Subcutaneous abdominal adipose tissue (tissue), 5 donors: ENCODE data around the gene PLXNA4.

Experiments used
- H3K27ac ChIP-seq: one replicate; pipeline ENCODE4 v1.7.0; 2013; ENCODE audit warnings: low read depth, mild to moderate bottlenecking, inconsistent platforms, low read length, moderate library complexity
- H3K27me3 ChIP-seq, 5 donors: one replicate each; pipeline ENCODE4 v1.7.0; 2013; ENCODE audit warnings: low read length in 5 of 5, inconsistent platforms in 1 of 5; ENCODE audit not compliant: control insufficient read depth in 5 of 5, insufficient read depth in 4 of 5
- H3K36me3 ChIP-seq, 5 donors: one replicate each; pipeline ENCODE4 v1.7.0; 2013; ENCODE audit warnings: low read length in 5 of 5; ENCODE audit not compliant: control insufficient read depth in 5 of 5, insufficient read depth in 5 of 5
- H3K4me1 ChIP-seq, 5 donors: one replicate each; pipeline ENCODE4 v1.7.0; 2013; ENCODE audit warnings: low read length in 5 of 5, mild to moderate bottlenecking in 3 of 5, moderate library complexity in 1 of 5; ENCODE audit not compliant: control insufficient read depth in 5 of 5, insufficient read depth in 5 of 5
- H3K4me3 ChIP-seq, 5 donors: one replicate each; pipeline ENCODE4 v1.7.0; 2013; ENCODE audit warnings: low read length in 5 of 5, low read depth in 1 of 5
- H3K9ac ChIP-seq, 5 donors: one replicate each; pipeline ENCODE4 v1.7.0; 2013; ENCODE audit warnings: low read length in 5 of 5, mild to moderate bottlenecking in 4 of 5, moderate library complexity in 3 of 5
- H3K9me3 ChIP-seq, 5 donors: one replicate each; pipeline ENCODE4 v1.7.0; 2013; ENCODE audit warnings: low read length in 5 of 5; ENCODE audit not compliant: control insufficient read depth in 5 of 5
- donor health status: healthy.
- donor health status: healthy.
- donor health status: healthy.
- donor health status: healthy.
- donor health status: healthy.

Gene PLXNA4

DNA sequence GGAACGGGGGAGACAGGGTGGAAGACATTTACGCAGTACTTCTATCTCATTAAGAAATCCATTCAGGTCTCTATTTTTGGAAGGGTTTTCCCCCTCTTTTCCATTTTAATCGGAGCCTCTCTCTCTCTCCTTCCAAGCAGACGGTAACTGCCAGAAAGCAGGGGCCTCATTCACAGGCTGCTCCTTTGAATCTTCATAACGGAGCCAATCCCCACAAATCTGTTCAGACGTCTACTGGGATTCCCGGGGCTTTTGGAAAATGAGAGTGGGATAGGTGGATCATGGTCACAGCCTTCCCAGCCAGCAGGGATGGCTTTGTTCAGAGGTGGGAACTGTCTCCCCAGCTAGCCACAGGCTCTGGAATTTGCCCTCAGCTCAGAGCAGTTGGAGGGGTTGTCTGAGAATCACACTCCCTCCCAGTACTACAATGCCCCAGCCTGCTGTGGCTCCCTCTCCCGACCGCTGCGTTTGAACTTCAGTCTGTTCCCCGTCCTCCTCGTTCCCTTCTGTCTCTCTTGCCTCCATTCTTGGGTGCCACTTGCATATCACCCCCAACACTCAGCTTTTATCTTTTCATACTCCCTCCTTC, 413.6 kb downstream of the PLXNA4 start:
- Histone ChIP-seq H3K9me3 (no peaks in the 10 kb centered on the region), H3K4me3 (no peak overlapping the region)

DNA sequence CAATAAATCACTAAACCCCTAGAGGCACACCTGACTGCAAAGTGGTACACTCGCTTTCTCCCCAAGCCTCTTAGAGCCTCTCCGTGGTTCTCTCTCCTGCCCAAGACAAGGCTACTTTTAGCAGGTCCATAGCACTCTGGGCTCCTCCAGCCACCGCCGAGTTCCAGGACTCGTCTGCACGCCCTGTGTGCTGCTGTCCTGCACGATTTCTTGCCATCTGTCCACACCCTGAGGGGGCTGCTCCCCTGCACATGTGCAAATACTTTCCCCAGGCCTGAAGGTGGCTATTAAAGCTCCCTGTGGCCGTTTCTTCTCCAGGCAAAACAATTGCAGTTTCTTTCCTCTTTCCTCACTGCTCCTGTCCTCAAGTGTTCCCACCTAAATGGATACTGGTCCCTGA, 414.3 kb downstream of the PLXNA4 start:
- Histone ChIP-seq H3K27ac (no peak overlapping the region), H3K9me3 (no peaks in the 10 kb centered on the region), H3K27me3 (no peaks in the 10 kb centered on the region), H3K9ac (no peak overlapping the region), H3K36me3 (peaks cover 0 to 55% (median 39%) of the 10 kb centered on the region in 5 donors), H3K4me1 (peaks cover 0 to 27% (median 20%) of the 10 kb centered on the region in 5 donors), H3K4me3 (no peak overlapping the region)

More for the DNA sequence above, 413.6 kb downstream of the PLXNA4 start:
- H3K36me3 ChIP-seq = peaks cover 0 to 53% (median 39%) of the 10 kb centered on the region in 5 donors
- H3K9ac ChIP-seq = no peak overlapping the region
- H3K4me1 ChIP-seq = peaks cover 0 to 27% (median 20%) of the 10 kb centered on the region in 5 donors
- H3K27me3 ChIP-seq = no peaks in the 10 kb centered on the region
- H3K27ac ChIP-seq = no peak overlapping the region

GRCh38 chr7:132161533-132161915, 414.7 kb downstream of the PLXNA4 start:
- Histone ChIP-seq H3K36me3 (peaks cover 0 to 55% (median 41%) of the 10 kb centered on the region in 5 donors), H3K9me3 (no peaks in the 10 kb centered on the region), H3K9ac (peak overlapping the region in 1 of 5 donors; percentile 42), H3K4me3 (no peak overlapping the region), H3K27me3 (no peaks in the 10 kb centered on the region), H3K4me1 (peaks cover 0 to 27% (median 20%) of the 10 kb centered on the region in 5 donors), H3K27ac (peak overlapping the region; percentile 68)

DNA sequence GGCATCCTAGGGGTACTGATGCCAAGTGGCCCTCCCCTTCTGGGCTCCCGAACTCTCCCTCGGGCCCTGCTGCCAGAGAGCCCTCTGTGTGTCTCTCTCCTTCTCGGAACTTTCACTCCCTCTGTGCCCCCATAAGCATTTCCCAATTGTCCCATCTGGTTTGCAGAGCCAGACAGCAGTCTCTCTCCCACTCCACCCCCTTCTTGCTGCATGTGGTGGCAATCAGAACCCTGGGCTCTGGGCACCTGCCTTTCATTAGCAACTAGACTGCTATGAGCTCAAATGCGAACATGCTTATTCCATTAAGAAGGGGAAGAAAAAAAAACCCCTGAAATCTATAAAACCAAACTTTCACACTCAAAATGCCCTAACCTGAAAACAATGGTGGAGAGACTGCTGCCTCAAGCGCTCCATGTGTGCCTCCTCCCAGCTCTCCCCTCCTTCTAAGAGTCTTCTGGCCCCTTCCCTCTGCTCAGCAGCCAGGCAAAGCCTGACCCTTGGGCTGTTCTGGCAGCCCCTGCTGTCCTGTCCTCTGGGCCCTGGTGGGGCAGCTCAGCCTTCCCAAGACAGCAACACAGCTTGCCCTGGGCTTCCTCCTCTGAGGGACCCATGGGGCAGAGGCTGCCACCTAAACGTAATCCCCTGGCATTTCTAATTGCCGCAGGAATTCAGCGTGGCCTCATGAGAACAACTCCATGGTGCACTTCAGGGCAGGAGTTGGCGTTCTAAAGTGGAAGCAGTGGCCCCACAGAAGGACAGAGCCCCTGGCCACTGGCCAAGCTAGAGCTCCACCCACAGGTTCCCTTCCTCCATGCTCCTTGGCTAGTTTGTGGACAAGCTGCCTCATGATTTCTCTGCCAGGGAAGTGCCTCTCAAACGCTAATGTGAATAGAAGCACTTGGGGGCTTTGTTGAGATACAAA, 415.4 kb downstream of the PLXNA4 start:
- H3K4me3 ChIP-seq = no peak overlapping the region
- H3K4me1 ChIP-seq = peaks cover 0 to 27% (median 20%) of the 10 kb centered on the region in 5 donors
- peak overlapping the region in 1 of 5 donors; percentile 42 for H3K9ac ChIP-seq
- no peaks in the 10 kb centered on the region for H3K27me3 ChIP-seq
- H3K9me3 ChIP-seq = no peaks in the 10 kb centered on the region
- peaks cover 0 to 56% (median 43%) of the 10 kb centered on the region in 5 donors for H3K36me3 ChIP-seq
- H3K27ac ChIP-seq = peak overlapping the region; percentile 68

- Histone ChIP-seq H3K4me1 (peaks cover 0 to 27% (median 20%) of the 10 kb centered on the region in 5 donors), H3K4me3 (no peak overlapping the region), H3K9me3 (no peaks in the 10 kb centered on the region), H3K27me3 (no peaks in the 10 kb centered on the region), H3K27ac (no peak overlapping the region), H3K36me3 (peaks cover 0 to 55% (median 41%) of the 10 kb centered on the region in 5 donors), H3K9ac (no peak overlapping the region)
Measured at GRCh38 chr7:132158841-132159240, 417.4 kb downstream of the PLXNA4 start.

DNA sequence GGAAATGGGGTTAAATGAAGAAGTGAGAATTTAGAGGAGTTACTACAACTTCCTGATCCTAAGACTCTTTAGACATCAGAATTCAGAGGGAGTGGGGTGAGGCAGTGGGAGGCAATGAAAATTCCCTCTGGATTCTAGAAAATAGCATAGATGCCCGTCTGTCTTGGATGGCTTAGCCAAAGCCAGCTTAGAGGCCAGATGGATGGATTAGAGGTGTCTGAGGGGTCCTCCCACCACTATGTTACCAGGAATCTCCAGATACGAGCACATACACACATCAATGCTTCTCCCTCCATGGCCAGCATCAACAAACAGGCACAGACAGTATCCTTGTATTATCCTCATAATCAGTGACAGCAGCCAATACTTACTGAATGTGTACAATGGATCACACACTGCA, 418.1 kb downstream of the PLXNA4 start:
- Histone ChIP-seq H3K4me3 (no peak overlapping the region), H3K9ac (no peak overlapping the region), H3K27ac (no peak overlapping the region), H3K27me3 (no peaks in the 10 kb centered on the region), H3K36me3 (peaks cover 0 to 55% (median 41%) of the 10 kb centered on the region in 5 donors), H3K9me3 (no peaks in the 10 kb centered on the region), H3K4me1 (peaks cover 0 to 27% (median 20%) of the 10 kb centered on the region in 5 donors)

DNA sequence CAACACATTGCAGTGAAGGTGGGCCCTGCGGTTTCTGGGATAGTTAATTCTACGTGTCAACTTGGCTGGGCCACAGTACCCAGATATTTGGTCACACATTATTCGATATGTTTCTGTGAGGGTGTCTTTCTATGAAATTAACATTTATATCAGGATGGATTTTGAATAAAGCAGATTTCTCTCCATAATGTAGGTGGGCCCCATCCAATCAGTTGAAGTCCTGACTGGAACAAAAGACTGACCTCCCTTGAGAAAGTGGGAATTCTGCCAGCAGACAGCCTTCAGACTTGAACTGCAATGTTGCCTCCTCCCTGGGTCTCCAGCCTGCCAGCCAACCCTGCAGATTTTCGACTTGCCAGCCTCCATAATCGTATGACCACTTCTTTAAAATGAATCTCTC, 420.6 kb downstream of the PLXNA4 start:
- peaks cover 0 to 52% (median 46%) of the 10 kb centered on the region in 5 donors for H3K36me3 ChIP-seq

GRCh38 chr7:132154695-132155471, 421.4 kb downstream of the PLXNA4 start:
- H3K4me3 ChIP-seq = no peak overlapping the region
- H3K27ac ChIP-seq = no peak overlapping the region
- H3K27me3 ChIP-seq = no peaks in the 10 kb centered on the region
- peaks cover 0 to 52% (median 46%) of the 10 kb centered on the region in 5 donors for H3K36me3 ChIP-seq
- no peaks in the 10 kb centered on the region for H3K9me3 ChIP-seq
- no peaks in the 10 kb centered on the region for H3K4me1 ChIP-seq
- no peak overlapping the region for H3K9ac ChIP-seq

More for the DNA sequence above, 420.6 kb downstream of the PLXNA4 start:
- Histone ChIP-seq H3K27ac (no peak overlapping the region), H3K9me3 (no peaks in the 10 kb centered on the region), H3K4me3 (no peak overlapping the region), H3K9ac (no peak overlapping the region), H3K27me3 (no peaks in the 10 kb centered on the region), H3K4me1 (peaks cover 0 to 6% (median 4%) of the 10 kb centered on the region in 5 donors)

- no peaks in the 10 kb centered on the region for H3K27me3 ChIP-seq
- H3K9me3 ChIP-seq = no peaks in the 10 kb centered on the region
- no peak overlapping the region for H3K9ac ChIP-seq
- no peak overlapping the region for H3K27ac ChIP-seq
- H3K36me3 ChIP-seq = peaks cover 0 to 49% (median 40%) of the 10 kb centered on the region in 5 donors
- H3K4me3 ChIP-seq = no peak overlapping the region
- no peaks in the 10 kb centered on the region for H3K4me1 ChIP-seq
Measured at GRCh38 chr7:132154248-132154647, 422.0 kb downstream of the PLXNA4 start.
